OCI-LY7 (cell line): Measurements from ENCODE around the gene HLTF. TPM values are rescaled to one million over a fixed set of nuclear protein-coding genes. Genes with fewer than 3 reads are reported as not detected.

Source experiments
- BruUV-seq: library from RNA; stranded (reverse); fragments of 400-500 nt; replicated peaks from 2 replicates; lab custom pipeline; 2021; lab: Mats Ljungman, UMichigan
- CTCF ChIA-PET: fragments of 300-600 bp; sonication (Branson Sonifier 250); formaldehyde crosslinking; loops from one replicate; lab custom pipeline; 2022; ENCODE audit warnings: antibody characterized with exemption; ENCODE audit not compliant: unreplicated experiment; lab: Charles Lee
- POLR2A ChIA-PET: fragments of 300-600 bp; sonication (Branson Sonifier 250); formaldehyde crosslinking; loops from one replicate; lab custom pipeline; 2022; ENCODE audit warnings: antibody characterized with exemption; lab: Charles Lee
- DNase-seq: peaks from one replicate; pipeline ENCODE4 v3.0.0-alpha.2; 2015; ENCODE audit warnings: low spot score
- H2AFZ ChIP-seq: fragments of 200-600 bp; sonication (generic), shearing (Covaris generic); 2 replicates; pipeline ENCODE4 v1.6.1; 2014; ENCODE audit warnings: mild to moderate bottlenecking, antibody characterized with exemption, low read length, moderate library complexity
- H3K27ac ChIP-seq: fragments of 200-600 bp; sonication (generic); 2 replicates; pipeline ENCODE4 v1.5.1; 2014; ENCODE audit warnings: mixed run types, low read depth, mild to moderate bottlenecking, moderate library complexity, low read length, inconsistent platforms; ENCODE audit not compliant: poor library complexity, severe bottlenecking
- H3K36me3 ChIP-seq: fragments of 200-600 bp; sonication (generic); 2 replicates; pipeline ENCODE4 v1.6.1; 2014; ENCODE audit warnings: mild to moderate bottlenecking, antibody characterized with exemption, low read length, moderate library complexity, mixed read lengths; ENCODE audit not compliant: insufficient read depth
- H3K4me1 ChIP-seq: fragments of 200-600 bp; sonication (generic); 2 replicates; pipeline ENCODE4 v1.5.1; 2014; ENCODE audit warnings: mild to moderate bottlenecking, low read length; ENCODE audit not compliant: insufficient read depth, poor library complexity, severe bottlenecking
- H3K4me2 ChIP-seq: fragments of 200-600 bp; sonication (generic); 2 replicates; pipeline ENCODE4 v1.6.1; 2014; ENCODE audit warnings: mild to moderate bottlenecking, low read length
- H3K4me3 ChIP-seq: fragments of 200-600 bp; sonication (generic); 2 replicates; pipeline ENCODE4 v1.5.1; 2014; ENCODE audit warnings: mild to moderate bottlenecking, low read depth, low read length; ENCODE audit not compliant: poor library complexity, severe bottlenecking
- H3K79me2 ChIP-seq: fragments of 200-600 bp; sonication (generic); 2 replicates; pipeline ENCODE4 v1.6.1; 2016; ENCODE audit warnings: low read depth, mild to moderate bottlenecking, low read length, moderate library complexity, mixed read lengths; ENCODE audit not compliant: insufficient read depth
- H3K9me2 ChIP-seq: fragments of 200-600 bp; sonication (generic); 2 replicates; pipeline ENCODE4 v1.6.1; 2016; ENCODE audit warnings: mild to moderate bottlenecking, low read length, mixed read lengths; ENCODE audit not compliant: insufficient read depth
- H3K9me3 ChIP-seq: fragments of 200-600 bp; sonication (generic); 2 replicates; pipeline ENCODE4 v1.6.1; 2014; ENCODE audit warnings: mild to moderate bottlenecking, mixed run types, low read length, mixed read lengths
- H4K20me1 ChIP-seq: fragments of 200-600 bp; sonication (generic); 2 replicates; pipeline ENCODE4 v1.6.1; 2014; ENCODE audit warnings: mild to moderate bottlenecking, antibody characterized with exemption, low read length, moderate library complexity, mixed read lengths; ENCODE audit not compliant: insufficient read depth
- EZH2phosphoT487 ChIP-seq: fragments of 200-600 bp; sonication (generic); IDR thresholded peaks from 2 replicates; pipeline ENCODE4 v1.6.1; 2018; ENCODE audit warnings: low read depth, borderline replicate concordance, mild to moderate bottlenecking, mixed run types, antibody characterized with exemption, low read length, moderate library complexity, mixed read lengths
- intact Hi-C: fragments of 100-400 bp; cut with micrococcal nuclease; formaldehyde crosslinking; loops from one replicate; pipeline ENCODE4 v1.10.0; 2022; ENCODE audit not compliant: unreplicated experiment
- total RNA-seq, 2 experiments: library from RNA; depleted of rRNA in 1 of 2; stranded (reverse); fragments of >200 nt in 1 of 2; shearing (Covaris generic) in 1 of 2; gene quantifications; 2 replicates each; pipeline ENCODE4 v1.2.3, GENCODE V29; 2014 to 2022
- TF ChIP-seq, protein P1 (sequence below): fragments of 200-600 bp; sonication (generic); conservative IDR thresholded peaks from 2 replicates; pipeline ENCODE4 v1.5.1; 2014; ENCODE audit warnings: mild to moderate bottlenecking, antibody characterized with exemption, low read length, moderate library complexity, mixed read lengths

HLTF gene
- total RNA-seq, 2 experiments from 2014 or later, result 106 to 107 TPM

DNA sequence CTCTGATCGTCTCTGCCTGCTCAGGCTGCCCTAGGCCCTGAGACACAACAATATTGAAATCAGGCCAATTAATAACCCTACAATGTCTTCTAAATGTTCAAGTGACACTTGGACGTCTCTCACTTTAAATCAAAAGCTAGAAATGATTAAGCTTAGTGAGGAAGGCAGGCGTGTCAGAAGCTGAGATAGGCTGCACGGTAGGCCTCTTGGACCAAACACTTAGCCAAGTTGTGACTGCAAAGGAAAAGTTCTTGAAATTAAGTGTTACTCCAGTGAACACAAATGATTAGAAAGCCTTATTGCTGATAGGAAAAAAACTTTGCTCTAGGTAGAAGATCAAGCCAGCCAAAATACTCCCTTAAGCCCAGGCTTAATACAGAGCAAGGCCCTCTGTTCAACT lies 45.3 kb upstream of the HLTF start:
- Histone ChIP-seq H3K9me3 (no peaks in the 10 kb centered on the region), H3K9me2 (no peaks in the 10 kb centered on the region), H3K4me2 (peak overlapping the region; percentile 89), H3K27ac (no peak overlapping the region), H4K20me1 (0 out of 2 replicates have a peak, but pooled peaks cover 3% of the 10 kb centered on the region), H3K4me3 (peak overlapping the region; percentile 86), H2AFZ (no peak overlapping the region), H3K79me2 (peaks cover 40% of the 10 kb centered on the region), H3K36me3 (peaks cover 15% of the 10 kb centered on the region), H3K4me1 (peaks cover 35% of the 10 kb centered on the region)
- no peak for DNase-seq
- CTCF ChIA-PET, result no interaction called here
- POLR2A ChIA-PET, result interaction anchor here (0.6 to 8.9 kb wide), 4 partner anchors 8 to 113 kb away, joined by 3 to 55 read pairs (median 4); no protein-coding TSS in a partner anchor
- intact Hi-C loops, result no loop called here
- TF ChIP-seq, protein P1, sequence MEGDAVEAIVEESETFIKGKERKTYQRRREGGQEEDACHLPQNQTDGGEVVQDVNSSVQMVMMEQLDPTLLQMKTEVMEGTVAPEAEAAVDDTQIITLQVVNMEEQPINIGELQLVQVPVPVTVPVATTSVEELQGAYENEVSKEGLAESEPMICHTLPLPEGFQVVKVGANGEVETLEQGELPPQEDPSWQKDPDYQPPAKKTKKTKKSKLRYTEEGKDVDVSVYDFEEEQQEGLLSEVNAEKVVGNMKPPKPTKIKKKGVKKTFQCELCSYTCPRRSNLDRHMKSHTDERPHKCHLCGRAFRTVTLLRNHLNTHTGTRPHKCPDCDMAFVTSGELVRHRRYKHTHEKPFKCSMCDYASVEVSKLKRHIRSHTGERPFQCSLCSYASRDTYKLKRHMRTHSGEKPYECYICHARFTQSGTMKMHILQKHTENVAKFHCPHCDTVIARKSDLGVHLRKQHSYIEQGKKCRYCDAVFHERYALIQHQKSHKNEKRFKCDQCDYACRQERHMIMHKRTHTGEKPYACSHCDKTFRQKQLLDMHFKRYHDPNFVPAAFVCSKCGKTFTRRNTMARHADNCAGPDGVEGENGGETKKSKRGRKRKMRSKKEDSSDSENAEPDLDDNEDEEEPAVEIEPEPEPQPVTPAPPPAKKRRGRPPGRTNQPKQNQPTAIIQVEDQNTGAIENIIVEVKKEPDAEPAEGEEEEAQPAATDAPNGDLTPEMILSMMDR, result no peak
- no peak for TF ChIP-seq EZH2phosphoT487
- BruUV-seq, result no TSS peak

DNA sequence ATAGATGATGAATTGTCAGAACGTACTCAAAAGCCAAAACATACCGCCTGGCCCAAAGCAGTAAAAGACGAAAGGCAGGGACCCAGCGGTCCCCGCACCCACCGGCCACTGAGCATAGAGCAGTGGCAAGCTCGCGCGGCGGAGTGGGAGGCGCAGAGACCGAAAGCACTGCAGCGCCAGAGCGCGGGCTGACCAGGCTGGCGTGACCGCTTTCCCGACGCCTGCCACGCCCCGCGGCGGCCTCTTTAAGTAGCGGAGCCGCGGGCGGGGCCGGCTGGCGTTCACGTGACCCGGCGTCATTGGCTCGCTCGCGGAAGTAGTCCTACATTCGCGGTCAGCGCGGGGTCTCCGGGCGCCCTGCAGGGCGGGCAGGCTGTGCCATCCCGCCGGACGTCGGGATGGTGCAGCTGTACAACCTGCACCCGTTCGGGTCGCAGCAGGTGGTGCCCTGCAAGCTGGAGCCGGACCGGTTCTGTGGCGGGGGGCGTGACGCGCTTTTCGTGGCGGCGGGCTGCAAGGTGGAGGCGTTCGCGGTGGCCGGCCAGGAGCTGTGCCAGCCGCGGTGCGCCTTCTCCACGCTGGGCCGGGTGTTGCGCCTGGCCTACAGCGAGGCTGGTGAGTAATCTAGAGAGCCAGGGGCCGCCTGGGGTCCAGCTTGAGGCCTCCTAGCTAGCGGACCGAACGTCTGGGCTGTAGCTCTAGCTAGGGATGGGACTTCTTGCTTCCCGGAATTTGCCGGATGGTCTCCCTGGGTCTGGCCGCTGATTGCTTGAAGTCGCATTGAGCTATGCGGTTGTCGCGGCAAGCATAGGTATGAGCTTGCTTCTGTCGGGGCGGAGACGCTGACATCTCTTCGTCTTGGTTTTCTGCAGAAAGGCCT lies 43.2 kb upstream of the HLTF start, which contains the start of gene HPS3:
TSS of gene HPS3 (plus strand) at position 313 of the 880 bp plus-strand sequence. CDS start at position 399, 86 bp downstream.
- intact Hi-C loops, result loop anchor here (1.0 to 10.0 kb wide), 5 partner anchors 17 to 485 kb away; partner anchors contain the start of gene GYG1
- peak; percentile 95 for DNase-seq
- CTCF ChIA-PET, result interaction anchor here (0.7 to 1.7 kb wide), 5 partner anchors 9 to 142 kb away, joined by 3 to 6 read pairs (median 3); partner anchors contain the start of gene GYG1
- Histone ChIP-seq H3K4me3 (peak within 1 kb of the TSS; percentile 86), H4K20me1 (0 out of 2 replicates have a peak, but pooled peaks cover 3% of the 10 kb centered on the region), H3K79me2 (peaks cover 40% of the 10 kb centered on the region), H3K36me3 (peaks cover 11% of the 10 kb centered on the region; the same call in 1 of the 2 replicates), H2AFZ (peak within 1 kb of the TSS; percentile 94), H3K4me1 (peaks cover 35% of the 10 kb centered on the region), H3K4me2 (peak within 1 kb of the TSS; percentile 89), H3K27ac (peak within 1 kb of the TSS; percentile 48), H3K9me2 (no peaks in the 10 kb centered on the region), H3K9me3 (no peaks in the 10 kb centered on the region)
- BruUV-seq, result no TSS peak
- no peak for TF ChIP-seq EZH2phosphoT487
- TF ChIP-seq, protein P1, result no peak
- POLR2A ChIA-PET, result interaction anchor here (0.5 to 8.9 kb wide), 25 partner anchors 10 to 900 kb away, joined by 3 to 55 read pairs (median 4); no protein-coding TSS in a partner anchor
